WTC11 (cell line): ENCODE data around the gene DEFB131B. TPM values are rescaled to one million over a fixed set of nuclear protein-coding genes. Genes with fewer than 3 reads are reported as not detected.

ENCODE experiments used
- ATAC-seq: fragments of 200-7000 bp; cut with Tn5 transposase; 2 replicates; pipeline ENCODE4 v1.10.0; 2021; ENCODE audit warnings: mild to moderate bottlenecking, moderate library complexity
- CTCF ChIA-PET: fragments of 300-600 bp; sonication (Branson Sonifier 250); formaldehyde crosslinking; loops from one replicate; lab custom pipeline; 2021; ENCODE audit warnings: antibody characterized with exemption; lab: Charles Lee
- POLR2A ChIA-PET: fragments of 350-600 bp; sonication (Branson Sonifier 250); formaldehyde crosslinking; loops from one replicate; lab custom pipeline; 2021; ENCODE audit warnings: antibody characterized with exemption; lab: Charles Lee
- DNase-seq: peaks from one replicate; pipeline ENCODE4 v3.0.0; 2021; ENCODE audit warnings: low spot score
- H3K27ac Mint-ChIP-seq: 2 replicates; pipeline ENCODE4 v1.8.0; 2021; ENCODE audit warnings: mixed read lengths
- H3K27me3 Mint-ChIP-seq: 2 replicates; pipeline ENCODE4 v1.8.0; 2021; ENCODE audit warnings: low read depth, mild to moderate bottlenecking, moderate library complexity, mixed read lengths
- H3K36me3 Mint-ChIP-seq: 2 replicates; pipeline ENCODE4 v1.8.0; 2021; ENCODE audit warnings: mixed read lengths
- H3K4me1 Mint-ChIP-seq: 2 replicates; pipeline ENCODE4 v1.8.0; 2022; ENCODE audit warnings: mixed read lengths
- H3K4me3 Mint-ChIP-seq: 2 replicates; pipeline ENCODE4 v1.8.0; 2021; ENCODE audit warnings: mild to moderate bottlenecking, moderate library complexity, mixed read lengths
- H3K9me3 Mint-ChIP-seq: 2 replicates; pipeline ENCODE4 v1.8.0; 2021; ENCODE audit warnings: mixed read lengths
- AFF4 ChIP-seq: sonication (generic); formaldehyde crosslinking; IDR thresholded peaks from 2 replicates; pipeline ENCODE4 v1.8.1; 2023; ENCODE audit warnings: mild to moderate bottlenecking, missing genetic modification reagents, borderline replicate concordance
- ARID4B ChIP-seq: sonication (generic); formaldehyde crosslinking; IDR thresholded peaks from 2 replicates; pipeline ENCODE4 v1.8.0; 2023; ENCODE audit warnings: missing genetic modification reagents, mild to moderate bottlenecking, borderline replicate concordance
- E2F5 ChIP-seq: sonication (generic); formaldehyde crosslinking; IDR thresholded peaks from 2 replicates; pipeline ENCODE4 v1.8.1; 2022; ENCODE audit warnings: mild to moderate bottlenecking, moderate library complexity, missing genetic modification reagents
- FOXP1 ChIP-seq: sonication (generic); formaldehyde crosslinking; IDR thresholded peaks from 2 replicates; pipeline ENCODE4 v1.8.0; 2022; ENCODE audit warnings: missing genetic modification reagents, mild to moderate bottlenecking, moderate library complexity, borderline replicate concordance
- FOXP4 ChIP-seq: sonication (generic); formaldehyde crosslinking; IDR thresholded peaks from 2 replicates; pipeline ENCODE4 v1.8.0; 2022; ENCODE audit warnings: mild to moderate bottlenecking, missing genetic modification reagents
- GABPB1 ChIP-seq: sonication (generic); formaldehyde crosslinking; IDR thresholded peaks from 2 replicates; pipeline ENCODE4 v1.8.1; 2023; ENCODE audit warnings: mild to moderate bottlenecking, missing genetic modification reagents
- JAZF1 ChIP-seq: fragments of 250-450 bp; sonication (Bioruptor Pico); IDR thresholded peaks from 2 replicates; pipeline ENCODE4 v1.9.0; 2021; ENCODE audit warnings: moderate library complexity, mild to moderate bottlenecking, inconsistent platforms
- MAX ChIP-seq: sonication (generic); formaldehyde crosslinking; IDR thresholded peaks from 2 replicates; pipeline ENCODE4 v1.8.0; 2022; ENCODE audit warnings: mild to moderate bottlenecking, missing genetic modification reagents
- MYBL2 ChIP-seq: sonication (generic); formaldehyde crosslinking; IDR thresholded peaks from 2 replicates; pipeline ENCODE4 v1.8.1; 2023; ENCODE audit warnings: mild to moderate bottlenecking, moderate library complexity, missing genetic modification reagents
- NFE2L1 ChIP-seq: sonication (generic); formaldehyde crosslinking; IDR thresholded peaks from 2 replicates; pipeline ENCODE4 v1.8.1; 2023; ENCODE audit warnings: missing genetic modification reagents
- NR2C2 ChIP-seq: sonication (generic); formaldehyde crosslinking; IDR thresholded peaks from 2 replicates; pipeline ENCODE4 v1.8.0; 2022; ENCODE audit warnings: mild to moderate bottlenecking, missing genetic modification reagents
- ZBTB43 ChIP-seq: sonication (generic); formaldehyde crosslinking; IDR thresholded peaks from 2 replicates; pipeline ENCODE4 v1.8.1; 2023; ENCODE audit warnings: mild to moderate bottlenecking, missing genetic modification reagents
- ZNF532 ChIP-seq: fragments of 250-450 bp; sonication (Bioruptor Pico); IDR thresholded peaks from 2 replicates; pipeline ENCODE4 v1.9.0; 2021; ENCODE audit warnings: mild to moderate bottlenecking, borderline replicate concordance
- total RNA-seq: library from RNA; stranded (reverse); gene quantifications from 3 replicates; pipeline ENCODE4 v1.2.3, GENCODE V29; 2021

The DEFB131B gene
- total RNA-seq, 1 experiment from 2014 or later = not detected

- no peak for TF ChIP-seq AFF4
Observed at GRCh38 chr11:71917646-71918140, 39.4 kb downstream of the DEFB131B start (continued).

- TF ChIP-seq MAX (CRISPR knock-in tag) = peak; percentile 21
- TF ChIP-seq JAZF1 = no peak
- TF ChIP-seq GABPB1 (CRISPR knock-in tag) = peak; percentile 70; the same call in 1 of the 2 replicates
- TF ChIP-seq MYBL2 (CRISPR knock-in tag) = peak; percentile 22
- TF ChIP-seq ZBTB43 (CRISPR knock-in tag) = 0 out of 2 replicates have a peak, but pooled peaks have one; percentile 22
- peak; percentile 99 for TF ChIP-seq NR2C2 (CRISPR knock-in tag)
- TF ChIP-seq FOXP1 (CRISPR knock-in tag) = peak; percentile 61; the same call in 1 of the 2 replicates
- 0 out of 2 replicates have a peak, but pooled peaks have one; percentile 49 for TF ChIP-seq ARID4B (CRISPR knock-in tag)
- peak; percentile 84 for TF ChIP-seq E2F5 (CRISPR knock-in tag)
- TF ChIP-seq FOXP4 (CRISPR knock-in tag) = no peak
- TF ChIP-seq NFE2L1 (CRISPR knock-in tag) = peak; percentile 53; the same call in 1 of the 2 replicates
- no peak for TF ChIP-seq ZNF532 (CRISPR knock-in tag)
- TF ChIP-seq, all 79 proteins: peak for 9
- ChIA-PET POLR2A (interaction anchor here (0.6 to 0.8 kb wide), 2 partner anchors 111 to 311 kb away, joined by 3 read pairs; no protein-coding TSS in a partner anchor), CTCF (interaction anchor here (0.5 to 1.8 kb wide), 12 partner anchors 16 to 646 kb away, joined by 3 to 14 read pairs (median 4); partner anchors contain the start of gene CLPB)
- Mint-ChIP-seq H3K27me3 (no peaks in the 10 kb centered on the region), H3K4me3 (peak within 1 kb of the TSS; percentile 90), H3K4me1 (peaks cover 22% of the 10 kb centered on the region), H3K27ac (peak within 1 kb of the TSS; percentile 99), H3K9me3 (no peaks in the 10 kb centered on the region), H3K36me3 (peaks cover 13% of the 10 kb centered on the region)
- ATAC-seq = peak; percentile 86
- DNase-seq = peak; percentile 55
Observed at GRCh38 chr11:71927820-71928736, 49.8 kb downstream of the DEFB131B start, which contains the start of gene XNDC1N. XNDC1N (minus strand) TSS chr11:71928594; CDS start chr11:71923353, 5,241 bp downstream.
